ENCODE measurements around the gene CABLES1.

The CABLES1 gene

GRCh38 chr18:23113576-23113975, 21.7 kb upstream of the CABLES1 start:
- no peak for DNase-seq (ENCODE audit: low read depth in 3 of 3)

DNA sequence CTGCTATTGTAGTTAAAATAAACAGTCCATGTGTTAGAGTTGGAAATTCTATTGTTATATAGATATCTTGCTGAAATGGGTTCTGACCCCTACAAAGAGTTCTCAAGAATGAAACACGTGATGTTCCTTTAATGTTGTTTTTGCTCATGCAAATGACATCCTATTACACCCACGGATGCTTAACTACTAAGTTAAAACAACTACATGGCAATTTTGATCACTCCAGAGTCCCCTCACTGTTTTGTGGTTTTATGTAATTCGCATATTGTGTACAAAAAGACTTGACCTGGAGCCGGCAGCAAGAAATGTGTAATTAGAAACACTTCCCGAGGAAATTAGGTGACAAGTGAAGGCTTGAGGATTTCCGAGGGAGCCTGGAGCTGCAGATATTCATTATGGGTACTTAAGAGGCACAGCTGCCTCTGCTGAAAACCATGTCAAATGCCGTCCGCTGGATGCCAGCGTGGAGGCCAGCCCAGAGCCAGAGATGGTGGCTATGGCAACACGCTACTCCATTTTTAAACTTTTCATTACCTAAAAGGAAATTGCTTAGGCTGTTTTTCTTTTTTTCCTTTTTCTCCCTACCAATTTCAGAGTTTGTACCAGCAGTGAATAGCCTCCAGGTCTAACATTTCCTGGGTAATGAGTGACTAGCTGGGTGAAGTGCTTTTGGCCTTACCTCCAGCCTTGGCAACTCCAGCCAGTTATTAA, 21.0 kb upstream of the CABLES1 start:
- no peak for DNase-seq (ENCODE audit: low read depth in 3 of 3)

- no peak for DNase-seq (ENCODE audit: low read depth in 3 of 3)
Measured at GRCh38 chr18:23114911-23115310, 20.4 kb upstream of the CABLES1 start.

DNA sequence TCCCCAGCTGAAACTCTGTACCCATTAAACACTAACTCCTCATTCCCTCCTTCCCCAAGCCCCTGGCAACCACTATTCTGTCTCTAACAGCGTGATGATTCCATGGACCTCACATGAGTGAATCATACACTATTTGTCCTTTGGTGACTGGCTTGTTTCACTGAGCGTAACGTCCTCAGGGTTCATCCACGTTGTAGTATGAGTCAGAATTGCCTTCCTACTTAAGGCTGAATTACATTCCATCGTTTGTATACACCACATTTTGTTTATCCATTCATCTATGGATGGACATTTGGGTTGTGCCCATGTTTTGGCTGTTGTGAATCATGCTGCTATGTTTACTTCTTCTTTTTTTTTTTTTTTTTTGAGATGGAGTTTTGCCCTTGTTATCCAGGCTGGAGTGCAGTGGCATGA, 19.6 kb upstream of the CABLES1 start:
- no peak for DNase-seq (ENCODE audit: low read depth in 3 of 3)

DNA sequence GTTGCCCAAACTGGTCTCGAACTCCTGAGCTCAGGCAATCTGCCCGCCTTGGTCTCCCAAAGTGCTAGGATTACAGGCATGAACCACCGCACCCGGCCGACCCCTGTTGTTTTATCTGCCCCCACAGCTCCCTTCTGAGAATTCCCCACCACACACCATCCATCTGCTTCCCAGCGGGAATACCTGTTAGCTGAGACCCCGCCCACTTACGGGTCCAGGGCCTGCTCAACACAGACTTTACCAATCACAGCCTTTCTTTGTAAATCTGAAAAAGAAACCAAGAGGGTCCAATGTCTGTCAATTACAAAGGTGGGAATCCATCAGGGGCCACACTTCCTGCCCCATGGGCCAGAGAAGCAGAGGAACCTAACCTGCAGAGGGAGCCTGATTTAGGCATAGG, 14.2 kb upstream of the CABLES1 start:
- no peak for DNase-seq (ENCODE audit: low read depth in 3 of 3)

GRCh38 chr18:23122334-23123229, 12.7 kb upstream of the CABLES1 start:
- no peak for DNase-seq (ENCODE audit: low read depth in 3 of 3)

DNA sequence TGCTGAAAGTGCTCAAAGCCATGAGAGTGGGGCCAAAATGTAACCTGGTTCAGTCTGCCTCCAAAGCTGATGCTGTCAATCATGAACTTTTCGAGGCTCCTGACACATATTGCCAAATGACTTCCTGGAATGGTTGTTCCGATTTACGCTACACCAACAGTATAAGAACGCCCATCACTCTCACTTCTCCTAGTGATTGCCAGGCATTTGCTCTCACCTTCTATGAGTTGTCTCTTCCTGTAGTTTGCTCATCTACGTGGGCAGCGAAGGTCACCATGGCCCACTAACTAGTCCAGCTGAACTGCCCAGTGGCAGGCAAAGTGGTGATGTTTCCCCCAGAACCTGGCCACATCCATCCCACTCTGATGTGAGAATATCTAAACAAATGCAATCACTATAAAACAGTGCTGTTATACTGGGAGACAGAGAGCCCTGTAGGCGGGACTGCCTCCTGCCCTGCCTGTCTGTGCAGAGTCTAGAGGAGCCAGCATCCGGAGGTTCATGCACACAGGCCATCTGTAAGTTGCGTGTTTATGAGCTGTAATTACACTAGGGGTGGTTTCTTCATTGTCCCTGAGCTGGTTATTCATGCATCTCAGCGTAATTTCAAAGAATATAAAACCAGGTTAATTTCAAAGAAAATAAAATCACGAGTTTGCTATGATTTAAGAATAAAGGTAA, 8.8 kb upstream of the CABLES1 start:
- DNase-seq (ENCODE audit: low read depth in 3 of 3) = no peak

DNA sequence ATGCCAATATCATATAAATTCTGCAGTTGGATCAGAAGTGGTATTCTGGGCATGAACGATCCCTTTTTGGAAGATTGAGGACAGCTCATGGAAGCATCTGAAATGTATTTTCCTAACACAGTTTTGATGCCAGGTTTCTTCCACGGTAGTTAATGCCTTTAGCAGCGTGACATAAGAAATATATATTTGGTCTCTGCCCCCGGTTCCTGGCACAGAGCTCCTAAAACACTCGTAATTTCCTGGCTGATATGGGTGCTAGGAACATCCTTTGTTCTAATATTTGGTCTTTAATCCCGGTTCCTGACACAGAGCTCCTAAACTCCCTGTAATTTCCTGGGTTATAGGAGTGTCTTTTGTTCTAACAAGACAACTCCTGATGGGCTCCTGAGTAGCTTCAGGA, 8.2 kb upstream of the CABLES1 start:
- DNase-seq (ENCODE audit: low read depth in 3 of 3) = no peak

DNA sequence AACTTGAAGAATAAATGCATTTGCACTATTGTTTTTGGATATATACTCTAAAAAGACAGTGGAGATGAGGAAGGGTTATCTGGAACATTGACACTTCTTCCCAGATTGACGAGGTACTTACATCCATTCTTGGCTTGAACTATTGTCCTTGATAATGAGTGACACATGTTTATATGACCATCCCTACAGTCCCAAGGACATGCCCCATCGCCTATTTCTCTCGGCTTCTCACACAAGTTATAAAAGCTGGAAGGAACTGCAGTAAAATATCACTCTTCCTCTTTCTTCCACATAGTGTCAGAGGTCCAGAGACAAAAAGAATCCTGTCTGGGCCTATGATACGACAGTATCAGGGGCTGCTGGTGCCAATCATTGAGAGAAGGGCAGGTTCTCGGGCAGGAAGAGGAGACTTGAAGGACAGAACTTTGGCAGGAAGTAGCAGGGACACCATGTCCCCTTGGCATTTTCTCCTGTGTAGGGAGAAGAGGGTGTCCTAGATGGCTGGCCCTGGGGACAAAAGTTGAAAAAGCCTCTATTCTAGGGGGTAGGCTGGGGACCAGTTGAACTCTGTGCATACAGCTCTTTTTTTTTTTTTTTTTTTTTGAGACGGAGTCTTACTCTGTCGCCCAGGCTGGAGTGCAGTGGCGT, 5.8 kb upstream of the CABLES1 start:
- DNase-seq (ENCODE audit: low read depth in 3 of 3) = no peak

GRCh38 chr18:23131693-23132319, 3.5 kb upstream of the CABLES1 start:
- DNase-seq (ENCODE audit: low read depth in 3 of 3) = peak; percentile 16 to 71 (median 36)

GRCh38 chr18:23133860-23134779, 1.2 kb upstream of the CABLES1 start:
- peak in 1 of 3 experiments; percentile 39 for DNase-seq (ENCODE audit: low read depth in 3 of 3)

DNA sequence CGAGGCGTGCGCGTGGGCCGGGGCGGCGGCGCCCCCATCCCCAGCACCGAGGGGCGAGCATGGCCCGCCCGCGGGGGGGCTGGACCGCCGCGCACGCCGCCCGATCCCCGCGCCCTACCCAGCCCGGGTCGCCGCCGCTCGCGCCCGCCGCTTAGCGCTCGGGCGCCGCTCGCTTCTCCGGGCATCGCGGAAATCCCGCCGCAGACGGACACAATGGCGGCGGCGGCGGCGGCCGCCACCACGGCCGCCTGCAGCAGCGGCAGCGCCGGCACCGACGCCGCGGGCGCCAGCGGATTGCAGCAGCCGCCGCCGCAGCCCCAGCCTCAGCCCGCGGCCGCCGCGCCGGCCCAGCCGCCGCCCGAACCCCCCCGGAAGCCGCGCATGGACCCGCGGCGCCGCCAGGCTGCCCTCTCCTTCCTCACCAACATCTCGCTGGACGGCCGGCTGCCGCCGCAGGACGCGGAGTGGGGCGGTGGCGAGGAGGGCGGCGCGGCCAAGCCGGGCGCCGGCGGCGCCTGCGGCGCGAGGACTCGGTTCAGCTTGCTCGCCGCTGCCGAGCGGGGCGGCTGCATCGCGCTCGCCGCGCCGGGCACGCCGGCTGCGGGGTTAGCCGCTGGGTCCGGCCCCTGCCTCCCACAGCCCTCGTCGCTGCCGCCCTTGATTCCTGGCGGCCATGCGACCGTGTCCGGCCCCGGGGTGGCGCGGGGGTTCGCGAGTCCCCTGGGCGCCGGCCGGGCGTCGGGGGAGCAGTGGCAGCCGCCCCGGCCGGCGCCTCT, 453 bp downstream of the CABLES1 start:
- DNase-seq (ENCODE audit: low read depth in 3 of 3) = peak in 1 of 3 experiments; percentile 9

- no peak for DNase-seq (ENCODE audit: low read depth in 3 of 3)
Measured at GRCh38 chr18:23136326-23137096, 1.2 kb downstream of the CABLES1 start.

GRCh38 chr18:23137097-23137635, 1.9 kb downstream of the CABLES1 start:
- DNase-seq (ENCODE audit: low read depth in 3 of 3) = no peak

DNA sequence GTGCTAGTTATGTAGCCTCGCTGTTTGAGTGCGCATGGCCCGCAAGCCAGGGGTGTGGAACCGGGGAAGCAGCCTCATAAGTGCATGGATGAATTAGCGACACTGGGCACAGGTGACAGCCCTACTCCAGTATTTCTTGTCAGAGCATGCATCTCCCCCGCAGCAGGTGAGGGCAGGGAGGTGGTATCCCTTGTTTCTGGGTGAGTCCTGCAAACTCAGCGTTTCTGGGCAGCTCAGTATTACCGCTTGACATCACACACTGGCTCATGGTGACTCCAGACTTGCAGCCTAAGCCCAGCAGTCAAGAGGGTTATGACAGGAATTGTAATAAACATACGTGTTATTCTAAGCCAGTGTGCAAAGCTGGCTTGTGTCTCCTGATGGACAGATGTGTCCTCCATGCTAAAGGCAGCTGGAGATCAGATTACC, 2.5 kb downstream of the CABLES1 start:
- DNase-seq (ENCODE audit: low read depth in 3 of 3) = no peak

DNA sequence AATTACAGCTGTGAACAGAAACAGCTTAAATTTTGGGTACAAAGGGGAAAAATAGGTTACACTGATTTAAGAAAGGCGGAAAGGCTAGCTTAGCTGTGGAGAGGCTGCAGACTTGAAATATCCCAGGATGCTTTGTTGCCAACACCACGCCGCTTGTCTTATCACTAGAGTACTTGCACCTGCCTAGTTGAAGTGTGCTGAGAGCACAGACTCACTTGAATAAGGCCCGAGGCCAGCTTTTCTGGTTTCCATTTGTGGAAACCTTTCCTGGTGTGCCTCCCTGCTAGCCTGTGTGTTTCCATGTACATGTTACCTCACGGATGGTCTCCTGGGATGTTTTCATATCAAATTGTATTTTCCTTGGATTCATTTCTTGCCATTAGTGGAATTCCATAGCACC, 3.2 kb downstream of the CABLES1 start:
- DNase-seq (ENCODE audit: low read depth in 3 of 3) = no peak

DNA sequence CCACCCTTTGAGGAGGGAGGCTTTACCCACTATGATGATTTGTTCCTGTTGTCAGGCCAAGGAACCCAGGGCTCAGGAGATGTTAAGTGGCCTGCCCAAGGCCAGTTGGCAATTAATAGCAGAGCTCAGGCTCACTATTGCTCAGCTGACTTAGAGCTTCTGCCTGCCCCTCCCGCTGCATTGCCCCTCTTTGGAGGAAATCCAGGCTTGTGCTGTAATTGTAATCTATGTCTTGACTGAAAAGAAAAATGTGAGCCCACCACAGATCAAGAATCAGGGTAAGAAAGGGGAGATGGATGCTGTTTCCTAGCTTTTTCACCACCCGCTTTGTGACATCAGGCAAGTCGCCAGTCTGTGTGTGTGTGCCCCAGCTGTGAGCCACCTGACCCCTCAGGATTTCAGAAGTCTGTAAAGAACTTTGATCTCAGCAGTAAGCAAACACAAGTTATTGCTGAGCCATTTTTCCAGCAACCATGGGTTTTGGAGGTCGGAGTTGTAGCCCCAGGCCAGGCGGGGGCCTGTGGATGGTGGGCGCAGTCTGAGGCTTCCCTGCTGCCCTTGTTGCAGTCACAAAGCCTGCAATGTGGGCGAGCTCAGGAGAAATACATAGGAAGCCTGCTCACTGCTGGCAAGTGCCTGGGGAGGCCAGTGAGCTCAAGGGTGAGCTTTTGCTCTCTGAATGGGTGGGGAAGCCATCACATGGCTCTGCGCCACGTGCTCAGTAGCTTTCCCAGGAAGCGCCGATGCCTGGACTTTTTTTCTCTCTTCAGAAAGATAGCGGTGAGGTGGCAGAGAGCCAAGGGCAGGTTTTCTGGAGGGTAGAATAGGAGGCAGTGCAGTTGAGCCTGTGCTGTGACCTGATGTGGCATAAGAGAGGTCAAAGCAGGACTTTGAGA, 6.1 kb downstream of the CABLES1 start:
- DNase-seq (ENCODE audit: low read depth in 3 of 3) = no peak

All from stimulated activated CD4-positive, alpha-beta T cell treated with anti-CD3 and anti-CD28 coated beads, TNF-alpha, amount 100 ng/mL, for 24 hours (primary cell).